Activated CD8-positive, alpha-beta memory T cell treated with anti-CD3 and anti-CD28 coated beads, Interleukin-2, amount 50 U/mL, for 1 hour (primary cell): ENCODE measurements around the gene GPR107.

Experiments
- DNase-seq: peaks from one replicate; pipeline ENCODE4 v3.0.0-alpha.2; 2020; ENCODE audit errors: extremely low read depth

The GPR107 gene

GRCh38 chr9:130137081-130137640 lies 83.5 kb downstream of the GPR107 start:
- no peak for DNase-seq

GRCh38 chr9:130137641-130138081 lies 84.0 kb downstream of the GPR107 start:
- no peak for DNase-seq

DNA sequence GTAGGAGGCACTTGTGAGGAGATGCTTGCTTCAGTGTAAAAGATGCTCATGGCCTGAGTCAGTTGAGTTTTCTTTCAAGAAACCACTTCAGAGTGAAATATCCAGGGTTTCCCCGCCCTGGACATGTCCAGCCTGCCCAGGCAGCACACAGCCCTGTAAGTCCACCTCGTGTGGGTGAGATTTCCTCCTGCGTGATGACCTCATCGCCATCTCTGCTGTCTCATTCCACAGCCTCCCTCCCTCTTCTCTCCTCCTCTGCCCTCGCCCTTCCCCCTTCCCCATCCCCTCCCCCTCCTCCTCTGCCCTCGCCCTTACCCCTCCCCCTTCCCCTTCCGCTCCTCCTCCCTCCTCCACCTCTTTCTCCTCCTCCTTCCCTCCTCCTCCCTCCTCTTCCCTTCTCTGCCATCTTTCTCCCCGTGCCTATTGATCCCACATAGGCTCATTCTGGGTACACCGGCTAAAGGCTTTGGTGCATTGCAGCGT lies 84.5 kb downstream of the GPR107 start:
- no peak for DNase-seq

DNA sequence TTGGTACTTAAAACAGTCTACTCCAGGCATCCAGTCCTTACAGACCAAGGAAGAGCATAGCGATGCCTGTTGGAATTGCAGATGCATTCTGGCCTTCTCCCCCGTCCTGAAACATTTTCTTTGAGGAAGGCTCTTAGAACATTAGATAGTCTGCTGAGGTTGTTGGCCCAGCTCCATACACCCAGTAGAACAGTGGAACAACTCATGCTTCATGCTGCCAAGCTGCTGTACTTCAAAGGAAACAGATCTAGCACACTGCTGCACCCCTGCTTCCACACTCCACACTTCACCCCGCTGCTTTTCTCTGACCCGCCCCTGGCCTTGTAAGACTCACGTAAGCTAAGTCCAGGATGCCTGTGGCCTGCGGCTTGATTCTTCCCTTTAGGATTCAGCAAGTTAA lies 85.1 kb downstream of the GPR107 start:
- no peak for DNase-seq

DNA sequence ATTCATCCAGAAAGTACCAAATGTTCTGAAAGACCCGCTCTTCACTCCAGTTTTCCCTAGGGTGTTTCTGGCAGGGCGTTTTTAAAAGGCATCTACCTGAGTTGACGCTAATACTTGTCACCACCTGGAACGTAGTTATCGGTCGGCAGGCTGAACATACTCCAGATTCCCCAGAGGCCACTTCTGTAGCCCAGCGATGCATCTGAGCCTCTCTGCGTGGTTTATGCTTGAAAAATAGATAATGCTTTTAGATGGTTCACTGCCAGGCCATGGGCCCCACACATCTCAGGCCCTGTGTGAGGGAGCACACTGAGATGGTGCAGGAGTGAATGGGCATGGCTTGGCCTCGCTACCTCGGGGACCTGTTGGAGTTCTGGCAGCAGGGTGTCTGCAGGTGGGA lies 85.5 kb downstream of the GPR107 start:
- DNase-seq = no peak

DNA sequence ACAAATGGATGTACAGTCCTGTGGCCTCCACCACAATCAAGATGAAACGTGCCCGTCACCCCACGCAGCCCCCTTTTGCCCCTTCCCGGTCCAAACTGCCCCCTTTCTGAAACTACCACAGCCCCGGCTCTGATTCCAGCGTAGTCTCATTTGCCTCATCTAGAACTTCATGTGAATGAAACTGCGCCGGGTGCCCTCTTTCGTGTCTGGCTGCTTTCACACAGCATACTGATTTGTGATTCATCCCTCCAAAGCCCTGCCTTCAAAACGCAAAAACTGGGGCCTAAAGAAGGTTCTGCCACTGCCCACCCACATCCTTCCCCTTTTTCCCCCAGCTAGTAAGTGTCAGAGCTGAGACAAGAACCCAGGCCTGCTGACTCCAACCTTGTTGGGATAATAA lies 87.0 kb downstream of the GPR107 start:
- DNase-seq = no peak

GRCh38 chr9:130142056-130142455 lies 88.3 kb downstream of the GPR107 start:
- DNase-seq = no peak

GRCh38 chr9:130142641-130143040 lies 88.9 kb downstream of the GPR107 start:
- DNase-seq = no peak

- DNase-seq = no peak
Measured at GRCh38 chr9:130143279-130143893, 89.7 kb downstream of the GPR107 start.

DNA sequence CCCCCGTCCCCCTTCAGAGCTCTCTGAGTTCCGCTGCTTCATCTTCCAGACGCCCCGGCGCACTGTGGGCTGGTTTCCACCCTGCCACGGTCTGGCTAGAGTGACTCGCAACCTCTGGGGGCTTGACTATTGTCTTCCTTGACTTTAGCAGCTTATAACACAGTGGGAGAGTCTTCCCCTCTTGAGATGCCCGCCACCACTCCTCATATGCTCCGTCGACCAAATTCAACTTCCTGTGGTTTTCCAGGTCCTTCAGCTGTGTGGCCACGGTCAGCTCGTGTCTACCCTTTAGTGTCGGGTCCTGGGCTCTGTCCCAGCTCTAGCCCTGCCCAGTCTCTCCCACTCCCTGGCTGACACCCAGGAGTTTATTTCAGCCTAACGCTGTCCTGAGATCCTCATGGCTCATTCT lies 90.3 kb downstream of the GPR107 start:
- no peak for DNase-seq

GRCh38 chr9:130144703-130145102 lies 91.0 kb downstream of the GPR107 start:
- no peak for DNase-seq

DNA sequence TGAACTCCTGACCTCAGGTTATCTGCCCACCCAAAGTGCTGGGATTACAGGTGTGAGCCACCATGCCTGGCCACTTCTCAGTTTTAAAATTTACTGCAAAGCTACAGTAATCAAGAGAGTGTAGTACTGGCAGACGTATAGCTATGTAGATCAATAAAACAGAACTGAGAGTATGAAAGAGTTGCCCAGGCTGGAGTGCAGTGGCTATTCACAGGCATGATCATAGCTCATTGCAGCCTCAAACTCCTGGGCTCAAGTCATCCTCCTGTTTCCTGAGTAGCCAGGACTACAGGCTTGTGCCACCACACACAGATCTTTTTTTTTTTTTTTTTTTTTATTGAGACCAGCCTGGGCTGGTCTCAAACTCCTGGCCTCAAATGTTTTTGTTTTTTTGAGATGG lies 92.0 kb downstream of the GPR107 start:
- no peak for DNase-seq

DNA sequence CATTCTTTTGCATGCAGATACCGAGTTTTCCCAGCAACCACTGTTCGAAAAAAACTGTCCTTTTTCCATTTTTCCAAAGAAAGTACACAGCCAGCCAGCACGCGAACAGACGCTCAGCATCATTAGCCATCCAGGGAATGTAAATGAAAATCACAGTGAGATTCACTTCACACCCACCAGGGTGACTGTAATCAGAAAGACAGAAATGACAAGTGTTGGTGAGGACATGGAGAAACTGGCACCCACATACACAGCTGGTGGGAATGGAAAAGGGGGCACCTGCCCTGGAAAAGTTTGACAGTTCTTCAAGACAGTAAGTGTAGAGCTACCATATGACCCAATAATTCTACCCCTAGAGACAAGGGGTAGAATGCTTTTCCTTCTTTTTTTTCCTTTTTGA lies 93.5 kb downstream of the GPR107 start:
- DNase-seq = no peak

- no peak for DNase-seq
Measured at GRCh38 chr9:130147910-130148309, 94.2 kb downstream of the GPR107 start.

DNA sequence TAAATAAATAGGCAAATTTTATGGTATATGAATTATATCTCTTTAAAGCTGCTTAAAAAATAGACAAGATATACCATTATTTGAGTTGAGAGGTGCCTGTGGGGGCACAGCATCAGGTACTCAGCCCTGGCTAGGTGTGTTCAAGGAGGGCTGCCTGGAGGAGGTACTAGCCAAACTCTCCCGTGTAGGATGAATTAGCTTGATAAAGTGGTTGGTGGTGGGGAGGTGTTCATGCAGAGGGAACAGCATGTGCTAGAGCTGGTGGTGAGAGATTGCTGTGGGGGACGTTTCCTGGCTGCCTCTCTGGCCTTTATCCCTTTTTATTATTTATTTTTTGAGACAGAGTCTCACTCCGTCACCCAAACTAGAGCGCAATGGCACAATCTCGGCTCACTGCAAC lies 95.3 kb downstream of the GPR107 start:
- DNase-seq = no peak

GRCh38 chr9:130149654-130150286 lies 96.1 kb downstream of the GPR107 start:
- DNase-seq = no peak

- no peak for DNase-seq
Measured at GRCh38 chr9:130150779-130151382, 97.2 kb downstream of the GPR107 start.

GRCh38 chr9:130154816-130155215 lies 101.1 kb downstream of the GPR107 start:
- DNase-seq = no peak

- DNase-seq = no peak
Measured at GRCh38 chr9:130155647-130156046, 101.9 kb downstream of the GPR107 start.

- DNase-seq = no peak
Measured at GRCh38 chr9:130156672-130157071, 103.0 kb downstream of the GPR107 start.

- no peak for DNase-seq
Measured at GRCh38 chr9:130157079-130157478, 103.4 kb downstream of the GPR107 start.

- DNase-seq = no peak
Measured at GRCh38 chr9:130158001-130158400, 104.3 kb downstream of the GPR107 start.

DNA sequence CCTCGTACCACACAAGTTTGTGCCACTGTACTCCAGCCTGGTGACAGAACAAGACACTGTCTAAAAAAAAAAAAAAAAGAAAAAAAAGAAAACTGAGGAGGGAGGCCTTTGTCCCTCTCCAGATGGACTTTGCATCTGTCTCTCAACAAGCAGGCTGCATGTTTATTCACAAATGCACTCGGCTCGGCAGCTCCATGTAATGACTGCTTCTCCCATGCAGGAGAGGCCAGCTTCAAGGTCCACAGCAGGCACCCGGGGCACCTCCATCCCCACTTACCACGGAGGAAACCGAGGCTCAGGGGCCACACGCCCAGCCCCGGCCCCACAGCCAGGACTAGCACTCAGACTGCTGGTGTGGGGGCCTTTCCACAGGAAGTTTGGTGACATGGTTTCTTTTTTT lies 105.4 kb downstream of the GPR107 start:
- DNase-seq = no peak
